HEK293 (cell line): ENCODE data around the gene ARL14EPL.

Source experiments
- ZBTB21 ChIP-seq: fragments of 450-650 bp; formaldehyde crosslinking; IDR thresholded peaks from 2 replicates; pipeline ENCODE4 v1.5.1; 2017; ENCODE audit warnings: missing biosample characterization, missing genetic modification characterization
- ZNF146 ChIP-seq: fragments of 450-650 bp; formaldehyde crosslinking; IDR thresholded peaks from 2 replicates; pipeline ENCODE4 v1.5.1; 2016; ENCODE audit warnings: missing biosample characterization, missing genetic modification characterization
- TF ChIP-seq, protein P1 (sequence below): fragments of 450-650 bp; formaldehyde crosslinking; IDR thresholded peaks from 2 replicates; pipeline ENCODE4 v1.5.1; 2016; ENCODE audit warnings: missing biosample characterization, missing genetic modification characterization

DNA sequence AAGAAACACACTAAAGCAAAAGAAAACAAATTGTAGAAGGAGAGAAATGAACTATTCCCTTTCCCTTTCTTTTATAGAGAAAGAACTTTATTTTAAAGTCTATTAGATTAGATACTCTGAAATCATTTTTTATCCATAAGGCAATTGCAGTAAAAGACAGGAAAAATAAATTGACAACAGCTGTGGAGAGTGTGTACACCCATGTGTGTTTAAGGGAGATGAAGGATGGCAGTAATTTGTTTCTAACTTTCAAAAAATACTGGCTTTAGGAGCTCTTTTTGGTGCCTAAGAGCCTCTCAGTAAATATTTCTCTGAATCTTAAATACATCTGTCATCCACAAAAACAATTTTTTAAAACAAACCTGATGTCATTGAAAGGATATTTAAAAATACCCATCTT is 18.3 kb upstream of the ARL14EPL start:
- no peak for TF ChIP-seq ZBTB21 (tag by site-specific recombination)
- TF ChIP-seq, protein P1, sequence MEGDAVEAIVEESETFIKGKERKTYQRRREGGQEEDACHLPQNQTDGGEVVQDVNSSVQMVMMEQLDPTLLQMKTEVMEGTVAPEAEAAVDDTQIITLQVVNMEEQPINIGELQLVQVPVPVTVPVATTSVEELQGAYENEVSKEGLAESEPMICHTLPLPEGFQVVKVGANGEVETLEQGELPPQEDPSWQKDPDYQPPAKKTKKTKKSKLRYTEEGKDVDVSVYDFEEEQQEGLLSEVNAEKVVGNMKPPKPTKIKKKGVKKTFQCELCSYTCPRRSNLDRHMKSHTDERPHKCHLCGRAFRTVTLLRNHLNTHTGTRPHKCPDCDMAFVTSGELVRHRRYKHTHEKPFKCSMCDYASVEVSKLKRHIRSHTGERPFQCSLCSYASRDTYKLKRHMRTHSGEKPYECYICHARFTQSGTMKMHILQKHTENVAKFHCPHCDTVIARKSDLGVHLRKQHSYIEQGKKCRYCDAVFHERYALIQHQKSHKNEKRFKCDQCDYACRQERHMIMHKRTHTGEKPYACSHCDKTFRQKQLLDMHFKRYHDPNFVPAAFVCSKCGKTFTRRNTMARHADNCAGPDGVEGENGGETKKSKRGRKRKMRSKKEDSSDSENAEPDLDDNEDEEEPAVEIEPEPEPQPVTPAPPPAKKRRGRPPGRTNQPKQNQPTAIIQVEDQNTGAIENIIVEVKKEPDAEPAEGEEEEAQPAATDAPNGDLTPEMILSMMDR = no peak
- TF ChIP-seq ZNF146 (tag by site-specific recombination) = no peak
